GM21390 (cell line): ENCODE results near the gene FOXK1.
"Not testable (repeated sequence)": the region's sequence is repeated elsewhere in the genome, so short reads cannot be mapped to it uniquely, and the experiment has no call there.

Source experiments
- ATAC-seq: cut with Tn5 transposase; IDR thresholded peaks from one replicate; pipeline ENCODE4 v1.9.1; 2021; ENCODE audit not compliant: unreplicated experiment

The FOXK1 gene

DNA sequence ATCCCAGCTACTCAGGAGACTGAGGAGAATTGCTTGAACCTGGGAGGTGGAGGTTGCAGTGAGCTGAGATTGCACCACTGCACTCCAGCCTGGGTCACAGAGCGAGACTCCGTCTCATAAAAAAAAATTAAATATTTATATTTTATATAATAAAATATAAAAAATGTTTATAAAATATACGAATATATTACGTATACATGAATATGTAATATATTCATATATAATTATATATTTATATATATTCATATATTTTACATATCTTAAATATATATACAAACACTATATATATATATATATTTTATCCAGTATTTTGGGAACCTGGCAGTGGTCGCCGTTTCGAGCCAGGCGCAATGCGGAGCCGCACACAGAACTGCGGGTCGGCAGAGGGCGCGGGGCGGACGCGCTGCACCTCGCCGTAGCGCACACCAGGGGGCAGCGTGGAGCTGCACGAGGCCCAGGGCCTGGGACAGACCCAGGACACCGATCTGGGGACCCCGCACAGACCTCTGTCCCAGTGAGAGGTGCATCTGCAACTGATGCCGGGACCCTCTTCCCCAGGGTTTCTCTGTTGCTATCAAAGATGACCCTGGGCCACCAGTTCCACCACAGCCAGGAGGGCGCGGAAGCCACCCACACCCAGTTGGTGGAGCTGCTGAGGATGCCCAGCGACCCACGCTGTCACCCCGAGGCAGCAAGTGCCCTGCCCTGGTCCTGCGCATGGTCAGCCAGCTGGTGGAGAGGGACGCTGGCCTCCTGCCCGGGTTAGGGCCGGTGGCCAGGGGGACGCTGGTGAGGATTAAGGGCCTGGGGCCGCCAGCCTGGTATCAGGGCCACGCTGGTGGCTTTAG lies 116.0 kb downstream of the FOXK1 start:
- peak; percentile 77 for ATAC-seq

DNA sequence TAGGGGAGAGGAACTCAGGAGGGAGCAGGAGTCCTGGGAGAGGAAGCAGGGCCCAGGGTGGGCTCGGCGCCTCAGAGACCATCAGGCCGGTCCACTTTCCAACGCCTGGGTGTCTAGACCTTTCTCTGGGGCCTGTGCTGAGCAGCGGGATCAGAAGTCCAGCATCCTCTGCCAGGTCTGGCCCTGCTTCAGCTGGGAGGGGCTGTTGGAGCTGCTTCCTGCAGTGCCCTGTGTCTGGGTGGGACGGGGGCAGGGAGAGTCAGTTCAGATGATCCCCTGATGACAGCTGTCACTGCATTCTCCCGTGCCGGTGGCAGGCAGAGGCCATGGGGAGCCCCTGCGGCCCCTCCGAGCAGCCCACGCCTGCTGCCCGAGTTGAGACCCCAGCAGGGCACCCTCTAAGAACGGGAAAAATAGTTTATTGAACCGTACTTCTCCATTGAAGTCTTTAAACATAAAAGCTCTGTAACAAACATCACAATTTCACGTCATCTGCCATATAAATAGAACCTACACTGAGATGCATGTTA lies 116.7 kb downstream of the FOXK1 start:
- no peak for ATAC-seq

DNA sequence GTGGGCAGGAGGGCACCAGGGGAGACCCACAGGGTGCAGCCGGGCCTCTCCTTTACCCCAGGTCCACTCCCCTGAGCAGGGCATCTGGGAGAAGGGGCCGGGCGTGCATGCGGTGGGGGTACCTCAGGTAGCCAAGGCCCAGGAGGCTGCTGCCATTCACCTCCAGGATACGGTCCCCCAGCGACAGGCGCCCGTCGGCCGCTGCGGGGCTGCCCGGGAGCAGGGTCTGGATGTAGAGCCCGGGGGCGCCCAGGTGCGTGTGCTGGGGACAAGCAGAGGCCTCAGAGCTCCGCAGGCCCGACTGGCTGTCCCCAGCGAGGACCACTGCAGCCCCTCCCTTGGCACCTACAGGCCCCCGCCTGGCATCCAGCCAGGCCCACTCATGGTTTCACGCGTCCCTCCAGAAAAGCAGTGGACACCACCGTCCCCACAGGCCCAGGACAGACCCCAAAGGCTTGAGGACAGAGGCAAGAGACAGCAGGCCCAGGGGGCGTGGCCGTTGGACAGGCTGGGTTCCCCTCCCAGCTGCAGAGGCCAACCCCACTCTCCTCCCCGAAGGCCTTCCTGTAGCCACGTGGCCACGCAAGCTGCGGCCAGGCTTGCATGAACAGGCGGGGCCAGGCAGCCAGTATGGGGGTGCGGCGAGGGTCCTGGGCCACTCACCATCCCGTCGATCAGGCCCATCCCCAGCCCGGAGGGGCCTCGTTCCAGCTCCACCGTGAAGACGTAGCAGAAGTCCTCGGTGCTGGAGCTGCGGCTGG lies 117.6 kb downstream of the FOXK1 start:
- ATAC-seq, result no peak

DNA sequence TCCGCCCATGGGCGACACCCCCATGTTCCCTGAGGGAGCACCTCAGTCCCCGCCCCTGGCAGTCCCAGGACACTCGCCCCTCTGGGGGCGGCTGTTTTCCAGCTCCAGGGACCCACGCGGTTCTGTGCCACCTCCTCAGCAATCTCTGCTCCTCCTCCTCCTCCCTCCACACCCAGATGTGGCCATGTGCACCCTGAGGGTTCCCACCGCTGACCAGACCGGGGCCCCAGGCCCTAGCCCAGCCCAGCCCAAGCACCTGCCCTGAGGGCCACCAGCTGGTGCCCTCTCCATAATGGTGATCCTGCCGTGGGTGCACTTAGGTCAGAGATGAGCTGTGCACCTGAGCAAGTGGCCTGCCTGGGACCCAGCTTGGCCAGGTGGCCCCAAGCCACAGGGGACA lies 118.4 kb downstream of the FOXK1 start:
- no peak for ATAC-seq

DNA sequence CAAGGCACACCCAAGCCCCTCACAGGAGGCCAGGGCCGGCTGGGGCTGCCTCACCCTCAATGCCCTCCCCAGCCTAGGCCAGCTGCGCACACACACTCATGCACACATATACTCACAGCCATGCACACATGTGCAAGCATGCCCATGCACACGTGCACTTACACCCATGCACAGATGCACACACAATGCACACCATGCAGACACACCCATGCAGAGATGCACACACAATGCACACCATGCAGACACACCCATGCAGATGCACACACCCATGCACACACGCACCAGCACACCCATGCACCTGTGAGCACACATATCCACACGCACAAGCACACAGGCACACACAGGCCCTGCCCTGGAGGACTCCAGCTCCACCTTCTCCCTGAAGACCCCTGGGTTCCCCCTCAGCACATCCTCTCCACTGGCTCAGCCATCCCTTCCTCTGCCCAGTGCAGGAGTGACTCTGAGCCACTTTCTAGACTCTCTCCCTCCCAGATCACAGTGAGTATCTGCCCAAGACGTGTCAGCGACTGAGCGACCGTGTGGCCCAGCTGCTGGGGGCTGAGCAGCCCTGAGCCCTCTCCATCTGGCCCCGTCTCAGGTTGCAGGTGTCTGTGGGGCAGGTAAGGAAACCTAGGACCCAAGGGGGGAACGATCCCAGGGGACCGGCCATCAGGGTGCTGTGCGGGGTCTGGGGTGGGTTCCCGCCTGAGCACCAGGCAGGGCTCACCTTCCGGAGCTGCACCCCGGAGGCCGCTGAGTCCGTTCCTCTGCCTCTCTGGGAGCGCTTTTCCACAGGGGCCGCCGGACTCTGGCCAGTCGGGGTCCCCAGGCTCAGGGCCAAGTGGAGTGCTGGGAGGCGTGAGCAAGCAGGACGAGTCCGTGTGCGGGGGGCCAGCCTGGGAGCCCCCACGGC lies 119.1 kb downstream of the FOXK1 start:
- no peak for ATAC-seq

DNA sequence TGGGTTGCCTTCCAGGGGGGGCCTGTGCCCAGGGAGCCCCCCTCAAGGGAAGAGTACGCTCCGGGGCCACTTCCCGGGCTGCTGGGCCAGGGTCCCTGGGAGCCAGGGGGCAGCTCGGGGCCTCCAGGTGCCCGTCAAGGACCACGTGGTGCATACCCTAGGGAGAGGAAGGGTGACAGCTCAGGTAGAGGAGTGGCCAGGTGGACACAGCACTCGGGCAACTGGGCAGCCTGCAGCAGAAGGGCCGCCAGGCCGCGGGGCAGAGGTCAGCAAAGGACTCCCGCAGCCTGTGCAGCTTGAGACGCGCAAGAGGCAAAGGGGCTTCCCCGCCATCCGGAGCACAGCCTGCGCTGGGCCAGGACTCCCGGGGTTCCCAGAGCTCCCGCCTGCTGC lies 119.7 kb downstream of the FOXK1 start:
- ATAC-seq, result no peak

DNA sequence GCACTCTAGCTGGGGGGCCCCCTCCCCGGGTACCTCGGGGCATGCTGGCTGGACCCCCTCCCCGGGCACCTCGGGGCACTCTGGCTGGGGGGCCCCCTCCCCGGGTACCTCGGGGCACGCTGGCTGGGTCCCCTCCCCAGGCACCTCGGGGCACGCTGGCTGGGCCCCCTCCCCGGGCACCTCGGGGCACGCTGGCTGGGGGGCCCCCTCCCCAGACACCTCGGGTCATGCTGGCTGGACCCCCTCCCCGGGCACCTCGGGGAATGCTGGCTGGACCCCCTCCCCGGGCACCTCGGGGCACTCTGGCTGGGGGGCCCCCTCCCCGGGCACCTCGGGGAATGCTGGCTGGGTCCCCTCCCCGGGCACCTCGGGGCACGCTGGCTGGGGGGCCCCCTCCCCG lies 120.5 kb downstream of the FOXK1 start:
- not testable (repeated sequence) for ATAC-seq

DNA sequence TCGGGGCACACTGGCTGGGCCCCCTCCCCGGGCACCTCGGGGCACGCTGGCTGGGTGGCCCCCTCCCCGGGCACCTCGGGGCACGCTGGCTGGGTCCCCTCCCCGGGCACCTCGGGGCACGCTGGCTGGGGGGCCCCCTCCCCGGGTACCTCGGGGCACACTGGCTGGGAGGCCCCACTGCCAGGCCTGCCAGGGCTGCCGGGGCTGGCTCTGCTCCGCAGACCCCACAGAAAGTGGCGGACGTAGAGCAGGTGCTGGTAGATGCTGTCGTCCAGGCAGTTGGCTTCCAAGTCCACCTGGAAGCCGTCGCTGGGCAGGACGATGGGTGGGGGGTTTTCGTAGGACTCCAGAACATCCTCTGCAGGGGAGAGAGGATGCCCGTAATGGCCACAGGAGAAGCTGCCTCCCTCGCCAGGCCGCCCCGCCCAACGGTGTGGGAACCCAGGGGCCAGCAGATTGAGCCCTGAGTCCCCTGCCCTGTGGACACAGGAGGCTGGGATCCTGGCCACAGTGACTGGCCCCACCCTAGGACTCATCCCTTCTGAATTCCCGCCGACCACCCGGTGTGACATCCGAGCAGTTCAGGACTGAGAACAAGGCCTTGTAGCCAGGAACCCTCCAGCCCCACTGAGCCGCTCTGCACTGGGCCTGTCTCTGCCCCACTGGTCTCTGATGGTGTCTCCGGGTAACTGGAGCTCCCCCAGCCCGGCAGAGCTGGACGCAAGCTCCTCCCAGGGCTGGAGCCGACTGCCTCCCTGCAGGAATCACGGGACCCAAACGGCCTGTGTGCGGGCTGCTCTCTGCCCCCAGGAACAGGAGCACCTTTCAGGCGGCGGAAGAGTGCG lies 121.5 kb downstream of the FOXK1 start:
- ATAC-seq, result no peak

DNA sequence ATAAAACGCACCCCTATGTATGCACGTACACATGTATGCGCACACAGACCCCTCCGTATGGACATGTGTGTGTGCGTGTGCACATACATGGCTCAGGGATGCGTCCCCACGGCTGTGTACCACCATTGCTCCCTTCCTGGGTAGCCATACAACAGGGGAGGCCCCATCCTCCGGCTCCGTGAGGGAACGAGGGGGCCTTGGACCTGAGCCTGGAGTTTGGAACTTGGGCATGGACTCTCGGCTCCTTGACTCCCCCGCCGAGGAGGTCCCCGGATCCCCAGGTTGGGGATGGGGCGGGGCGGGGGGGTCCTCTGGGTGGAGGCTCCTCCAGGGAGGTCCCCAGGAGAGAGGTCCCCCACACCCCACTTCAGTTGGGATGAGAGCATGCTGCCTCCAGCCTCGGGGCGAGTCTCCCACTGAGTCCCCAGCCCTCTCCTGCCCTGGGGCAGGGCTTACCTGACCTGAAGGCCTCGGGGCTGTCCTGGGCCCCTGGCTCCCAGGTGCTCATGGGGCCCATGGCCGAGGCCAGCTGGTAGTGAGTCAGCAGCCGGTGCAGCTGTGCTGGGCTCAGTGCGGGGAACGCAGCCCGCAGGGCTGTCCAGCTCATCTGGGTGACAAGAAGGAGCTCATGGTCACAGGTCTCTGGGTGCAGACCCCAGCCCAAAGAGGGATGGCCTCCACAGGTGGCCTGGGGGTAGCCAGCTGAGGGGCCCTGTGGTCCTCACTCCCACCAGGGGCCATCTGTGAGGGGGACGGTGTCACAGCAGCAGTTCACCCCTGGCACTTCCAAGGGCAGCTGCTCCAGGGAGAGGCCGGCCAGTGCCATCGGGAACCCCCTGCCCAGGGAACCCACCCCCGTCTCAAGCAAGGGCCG lies 123.3 kb downstream of the FOXK1 start:
- ATAC-seq, result no peak

DNA sequence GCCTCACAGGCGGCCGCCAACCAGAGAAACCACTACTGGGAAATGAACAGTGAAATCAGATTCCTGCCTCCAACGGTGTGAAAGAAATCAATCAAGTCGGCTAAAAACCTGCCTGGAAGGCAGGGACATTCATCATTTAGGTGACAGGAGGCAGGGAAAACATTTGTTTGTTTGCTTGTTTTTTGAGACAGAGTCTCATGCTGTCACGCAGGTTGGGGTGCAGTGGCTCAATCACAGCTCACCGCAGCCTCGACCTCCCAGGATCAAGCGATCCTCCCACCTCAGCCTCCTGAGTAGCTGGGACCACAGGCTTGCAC lies 123.8 kb downstream of the FOXK1 start:
- ATAC-seq, result no peak

DNA sequence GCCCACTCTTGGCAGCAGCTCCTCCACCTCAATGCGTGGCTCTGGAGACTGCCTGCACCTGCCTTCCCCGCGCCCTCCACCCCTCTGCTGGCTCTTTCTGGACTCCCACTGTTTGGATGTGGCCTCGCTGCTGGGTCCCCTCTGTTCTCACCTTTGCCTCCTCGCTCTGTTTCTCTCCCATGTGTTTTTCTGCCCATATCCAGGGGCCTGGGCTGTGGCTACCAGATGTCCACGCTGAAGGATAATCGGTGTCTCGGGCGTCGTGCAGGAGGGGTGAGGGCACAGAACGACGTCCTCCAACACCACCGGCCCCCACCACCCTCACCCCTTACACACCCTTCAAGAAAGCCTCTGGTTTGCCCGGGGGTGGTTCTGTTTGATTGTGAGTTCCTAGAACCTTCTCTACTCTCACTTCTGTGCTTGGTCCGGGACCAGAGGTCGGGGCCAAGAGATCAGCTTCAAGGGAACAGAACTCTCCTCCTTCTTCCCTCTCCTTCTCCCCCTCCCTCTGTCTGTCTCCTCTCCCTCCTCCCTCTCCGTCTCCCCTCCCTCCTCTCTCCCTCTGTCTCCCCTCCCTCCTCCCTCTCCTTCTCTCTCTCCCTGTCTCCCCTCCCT lies 125.0 kb downstream of the FOXK1 start:
- ATAC-seq, result no peak

DNA sequence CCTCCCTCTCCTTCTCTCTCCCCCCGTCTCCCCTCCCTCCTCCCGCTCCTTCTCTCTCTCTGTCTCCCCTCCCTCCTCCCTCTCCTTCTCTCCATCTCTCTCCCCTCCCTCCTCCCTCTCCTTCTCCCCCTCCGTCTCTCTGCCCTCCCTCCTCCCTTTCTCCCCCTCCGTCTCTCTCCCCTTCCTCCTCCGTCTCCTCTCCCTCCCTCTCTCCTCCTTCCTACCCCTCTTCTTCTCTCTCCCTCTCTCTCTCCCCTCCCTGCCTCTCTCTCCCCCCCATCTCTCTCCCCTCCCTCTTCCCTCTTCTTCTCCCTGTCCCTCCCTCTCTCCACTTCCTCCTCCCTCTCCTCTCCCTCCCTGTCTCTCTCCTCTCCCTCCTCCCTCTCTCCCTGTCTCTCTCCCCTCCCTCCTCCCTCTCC lies 125.5 kb downstream of the FOXK1 start:
- no peak for ATAC-seq

DNA sequence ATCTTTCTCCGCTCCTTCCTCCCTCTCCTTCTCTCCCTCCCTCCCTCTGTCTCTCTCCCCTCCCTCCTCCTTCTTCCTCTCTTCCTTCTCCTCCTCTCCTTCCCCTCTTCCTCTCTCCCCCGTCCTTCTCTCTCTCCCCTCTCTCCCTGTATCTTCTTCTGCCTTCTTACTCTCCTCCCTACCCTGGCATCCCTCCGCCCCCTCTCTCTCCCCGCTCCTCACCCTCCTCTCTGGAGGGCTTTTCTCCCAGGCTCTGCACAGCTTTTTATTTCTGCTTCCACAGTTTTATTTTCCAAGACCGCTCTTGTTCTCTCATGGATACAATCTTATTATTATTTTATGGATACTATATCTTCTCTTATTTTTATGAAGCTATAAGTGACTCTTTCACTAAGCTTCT lies 125.9 kb downstream of the FOXK1 start:
- ATAC-seq, result no peak

DNA sequence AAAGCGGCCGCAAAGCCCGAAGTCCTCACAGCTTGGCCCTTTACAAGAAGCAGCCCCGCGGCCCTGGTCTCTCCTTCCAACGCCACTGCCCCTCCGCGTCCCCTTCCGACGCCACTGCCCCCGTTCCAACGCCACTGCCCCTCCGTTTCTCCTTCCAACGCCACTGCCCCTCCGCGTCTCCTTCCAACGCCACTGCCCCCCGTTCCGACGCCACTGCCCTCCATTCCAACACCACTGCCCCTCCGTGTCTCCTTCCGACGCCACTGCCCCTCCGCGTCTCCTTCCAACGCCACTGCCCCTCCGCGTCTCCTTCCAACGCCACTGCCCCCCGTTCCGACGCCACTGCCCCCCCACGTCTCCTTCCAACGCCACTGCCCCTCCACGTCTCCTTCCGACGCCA lies 126.5 kb downstream of the FOXK1 start:
- ATAC-seq, result no peak

DNA sequence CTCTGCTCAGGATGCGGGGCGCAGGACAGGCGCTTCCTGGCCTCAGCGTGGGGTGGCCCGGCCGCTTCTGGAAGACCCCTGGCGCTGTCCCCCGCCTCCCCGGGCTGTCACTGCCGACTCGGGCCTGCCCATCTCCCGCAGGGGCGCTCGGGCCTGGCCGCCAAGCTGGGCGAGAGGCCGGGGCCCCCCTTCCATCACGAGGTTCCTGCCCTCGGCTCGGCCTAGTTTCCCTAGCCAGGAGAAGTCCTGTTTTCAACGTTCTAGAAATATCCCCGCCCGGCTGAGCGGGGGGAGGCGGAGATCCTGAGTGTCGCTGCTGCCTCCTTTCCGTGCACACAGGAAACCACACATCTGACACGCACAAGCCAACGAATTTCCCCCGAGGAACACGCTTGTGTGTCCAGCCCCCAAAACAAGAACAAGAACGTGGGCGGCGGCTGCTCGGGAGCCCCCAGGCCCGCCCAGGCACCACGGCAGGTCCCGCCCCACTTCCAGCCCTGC lies 127.0 kb downstream of the FOXK1 start:
- no peak for ATAC-seq

DNA sequence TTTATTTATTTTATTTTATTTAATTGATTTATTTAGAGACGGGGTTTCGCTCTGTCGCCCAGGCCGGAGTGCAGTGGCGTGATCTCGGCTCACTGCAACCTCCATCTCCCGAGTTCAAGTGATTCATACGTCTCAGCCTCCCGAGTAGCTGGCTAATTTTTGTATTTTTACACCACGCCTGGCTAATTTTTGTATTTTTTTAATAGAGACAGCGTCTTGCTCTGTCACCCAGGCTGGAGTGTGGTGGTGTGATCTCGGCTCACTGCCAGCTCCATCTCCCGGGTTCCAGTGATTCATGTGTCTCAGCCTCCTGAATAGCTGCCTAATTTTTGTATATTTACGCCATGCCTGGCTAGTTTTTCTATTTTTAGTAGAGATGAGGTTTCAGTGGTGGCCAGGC lies 127.6 kb downstream of the FOXK1 start:
- no peak for ATAC-seq

DNA sequence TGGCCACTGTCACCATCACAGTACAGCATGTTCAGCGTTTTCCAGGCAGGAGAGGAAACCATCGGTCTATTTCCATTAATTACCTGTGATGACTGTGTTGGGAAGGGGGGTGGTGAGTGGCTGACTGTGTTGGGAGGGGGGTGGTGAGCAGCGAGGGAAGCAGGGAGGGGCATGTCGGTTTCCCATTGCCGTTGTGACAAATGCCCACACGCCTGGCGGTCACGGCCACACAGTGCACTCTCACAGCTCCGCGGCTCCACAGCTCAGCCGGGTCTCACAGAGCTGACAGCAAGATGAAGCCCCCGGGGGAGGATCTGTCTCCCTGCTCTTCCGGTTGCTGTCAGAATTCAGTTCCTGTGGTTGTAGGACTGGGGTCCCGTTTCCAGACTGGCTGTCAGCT lies 132.3 kb downstream of the FOXK1 start:
- ATAC-seq, result no peak

DNA sequence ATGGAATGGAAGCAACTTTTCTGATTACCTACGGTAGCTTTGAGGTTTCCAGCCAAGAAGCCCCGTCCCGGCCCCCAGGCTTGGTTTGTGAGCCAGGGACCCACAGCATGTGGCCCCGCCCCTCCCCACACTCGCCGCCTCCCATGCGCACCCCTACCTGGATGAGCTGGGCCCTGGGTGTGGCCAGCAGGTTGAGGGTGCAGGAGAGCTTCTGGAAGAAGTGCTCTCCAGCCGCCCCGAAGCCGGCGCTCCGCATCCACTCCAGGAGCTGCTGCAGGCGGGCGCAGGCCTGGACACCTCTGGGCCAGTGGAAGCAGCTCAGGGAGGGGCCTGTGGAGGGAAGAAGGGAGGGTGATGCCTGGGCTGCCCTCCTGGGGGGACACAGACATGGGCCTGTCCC lies 133.0 kb downstream of the FOXK1 start:
- ATAC-seq, result no peak
